ENCODE data around the gene REX1BD. TPM values are rescaled to one million over a fixed set of nuclear protein-coding genes. Genes with fewer than 3 reads are reported as not detected.
A peak's percentile ranks its signal among the peaks of the same experiment; 100 is the strongest.
"Not testable (repeated sequence)": the region's sequence is repeated elsewhere in the genome, so short reads cannot be mapped to it uniquely, and the experiment has no call there.

REX1BD gene
- total RNA-seq, 1 donor from 2014 or later: 41.3 TPM

- ATAC-seq: no peak
Observed at GRCh38 chr19:18577365-18577914, 11.2 kb upstream of the REX1BD start.

DNA sequence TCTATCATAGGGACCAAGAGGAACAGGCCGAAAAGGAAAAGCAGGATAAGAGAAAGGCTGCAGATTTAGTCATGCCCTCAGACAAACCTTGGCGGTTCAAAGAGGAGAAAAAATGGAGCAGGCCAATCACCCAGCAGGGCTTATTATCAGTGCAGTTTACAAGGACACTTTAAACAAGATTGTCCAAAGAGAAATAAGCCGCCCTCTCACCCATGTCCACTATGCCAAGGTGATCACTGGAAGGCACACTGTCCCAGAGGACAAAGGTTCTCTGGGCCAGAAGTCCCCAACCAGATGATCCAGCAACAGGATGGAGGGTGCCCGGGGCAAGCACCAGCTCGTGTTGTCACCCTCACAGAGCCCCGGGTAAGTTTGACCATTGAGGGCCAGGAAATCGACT, 8.3 kb upstream of the REX1BD start:
- ATAC-seq: no peak

DNA sequence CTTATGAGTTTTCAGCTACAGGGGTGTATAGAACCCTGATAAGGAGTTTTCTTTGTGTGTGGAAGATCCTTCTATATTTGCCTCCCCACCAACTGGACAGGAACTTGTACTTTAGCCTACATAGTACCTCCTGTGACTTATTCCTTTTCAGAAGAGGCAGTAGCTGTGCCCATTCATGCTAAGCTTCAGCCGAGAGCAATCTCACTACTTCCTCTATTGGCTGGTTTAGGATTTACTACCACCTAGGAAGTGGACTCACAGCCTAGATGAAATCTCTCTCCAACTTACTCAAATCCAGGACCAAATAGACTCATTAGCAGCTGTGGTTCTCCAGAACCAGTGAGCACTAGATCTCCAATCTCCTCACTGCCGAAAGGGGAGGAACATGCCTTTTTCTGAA, 2.3 kb upstream of the REX1BD start:
- ATAC-seq: no peak

GRCh38 chr19:18587561-18587960, 1.0 kb upstream of the REX1BD start:
- no peak for ATAC-seq

DNA sequence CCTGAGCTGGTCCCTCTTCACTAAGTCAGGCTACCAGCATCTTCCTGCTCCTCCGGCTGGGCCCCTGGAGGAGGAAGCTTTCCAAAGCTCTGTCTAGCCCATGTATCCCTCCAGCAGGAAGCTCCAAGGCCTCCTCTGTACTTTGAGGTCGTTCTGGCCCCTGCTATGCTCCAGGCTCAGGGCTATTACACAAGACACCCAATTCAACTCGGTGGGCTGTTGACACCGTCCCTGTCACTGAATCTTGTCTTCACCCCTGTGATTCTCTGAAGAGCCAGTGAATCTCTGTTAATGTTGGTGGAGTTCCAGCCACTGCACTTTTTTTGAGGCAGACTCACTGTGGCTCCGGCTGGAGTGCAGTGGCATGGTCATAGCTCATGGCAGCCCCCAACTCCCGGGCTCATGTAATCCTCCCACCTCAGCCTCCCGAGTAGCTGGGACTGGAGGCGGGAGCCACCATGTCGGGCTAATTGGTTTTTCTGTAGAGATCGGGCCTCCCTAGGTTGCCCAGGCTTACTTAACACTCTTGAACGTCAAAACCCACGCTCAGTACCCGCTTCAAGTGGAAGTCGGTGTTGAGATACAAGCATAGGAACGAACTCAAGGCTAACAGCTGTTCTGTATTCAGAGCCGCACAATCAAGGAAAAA, 512 bp upstream of the REX1BD start:
- no peak for ATAC-seq

DNA sequence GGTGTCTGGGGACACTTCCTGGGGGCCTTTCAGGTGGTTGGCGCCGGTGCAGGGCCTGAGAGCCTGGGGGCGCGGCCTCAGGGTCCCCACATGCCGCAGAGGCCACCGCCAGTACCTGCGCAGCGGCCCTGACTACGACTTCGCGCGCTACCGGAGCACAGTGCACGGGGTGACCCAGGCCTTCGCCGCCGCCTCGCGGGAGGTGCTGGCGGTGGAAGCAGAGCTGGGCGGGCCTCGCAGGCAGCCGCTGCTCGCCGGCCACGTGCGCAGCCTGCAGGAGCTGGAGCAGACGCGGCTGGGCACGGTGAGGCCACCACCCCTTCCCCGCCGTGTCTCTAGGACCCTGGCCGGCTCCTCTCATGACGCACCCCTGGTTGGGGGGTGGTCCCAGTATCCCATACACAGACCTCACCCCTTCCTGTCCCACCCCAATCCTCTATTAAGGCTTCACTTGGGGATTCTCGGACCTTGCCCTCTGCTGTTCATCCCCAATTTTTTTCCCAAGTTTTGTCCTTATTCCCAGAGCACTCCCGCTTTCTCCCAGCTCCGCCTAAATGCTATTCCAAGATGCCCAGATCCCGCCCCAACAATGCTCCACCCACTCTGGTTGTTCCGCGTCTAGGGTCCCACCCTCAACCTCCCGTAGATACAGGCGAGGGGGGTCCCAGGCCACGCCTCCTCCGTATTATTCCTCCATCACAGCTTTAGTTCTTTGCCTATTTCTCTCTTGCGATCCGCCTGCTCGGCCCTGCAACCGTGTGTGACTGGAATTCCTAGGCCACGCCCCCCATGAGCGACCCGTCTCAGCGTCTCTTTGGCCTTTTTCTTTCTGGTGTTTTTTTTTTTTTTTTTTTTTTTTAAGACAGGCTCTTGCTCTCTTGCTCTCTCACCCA, 1.0 kb downstream of the REX1BD start:
- peak; percentile 76 for ATAC-seq

DNA sequence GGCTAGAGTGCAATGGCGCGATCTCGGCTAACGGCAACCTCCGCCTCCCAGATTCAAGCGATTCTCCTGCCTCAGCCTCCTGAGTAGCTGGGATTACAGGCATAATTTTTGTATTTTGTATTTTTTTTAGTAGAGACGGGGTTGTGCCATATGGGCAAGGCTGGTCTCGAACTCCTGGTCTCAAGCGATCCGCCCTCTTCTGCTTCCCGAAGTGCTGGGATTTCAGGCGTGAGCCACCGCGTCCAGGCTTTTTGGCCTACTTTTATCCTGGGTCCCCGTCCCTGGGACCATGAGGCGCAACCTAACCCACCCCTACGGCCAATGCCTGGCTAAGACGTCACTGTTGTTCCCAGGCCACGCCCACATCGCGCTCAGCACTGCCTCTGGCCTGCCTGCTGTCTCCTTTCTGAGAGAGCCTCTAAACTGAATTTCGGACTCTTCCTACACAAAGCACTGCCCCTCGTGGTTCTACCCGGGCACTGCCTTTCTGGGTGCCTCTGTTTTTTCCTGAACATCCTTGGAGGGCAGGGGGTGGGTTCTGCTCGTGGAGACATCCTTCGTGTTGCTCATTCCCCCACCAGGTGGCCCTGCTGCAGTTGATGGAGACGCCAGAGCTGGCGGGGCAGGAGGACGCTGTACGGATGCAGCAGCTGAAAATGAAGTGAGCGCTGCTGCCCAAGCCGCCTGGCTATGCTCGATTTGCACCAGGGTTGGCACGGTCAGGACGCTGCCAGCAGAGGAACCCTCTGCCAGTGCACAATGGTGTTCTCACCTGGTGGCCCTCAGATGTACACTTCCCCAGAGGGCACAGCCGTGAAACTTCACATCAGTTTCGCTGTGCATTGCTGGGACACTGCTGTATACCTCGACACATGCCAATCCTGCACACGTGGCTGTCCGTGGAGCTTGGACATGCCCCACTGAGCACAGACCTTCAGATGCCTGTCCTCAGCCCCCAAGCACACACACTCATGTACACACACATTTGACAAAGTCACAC, 2.0 kb downstream of the REX1BD start:
- ATAC-seq: no peak

GRCh38 chr19:18591735-18592385, 3.3 kb downstream of the REX1BD start:
- no peak for ATAC-seq

GRCh38 chr19:18592732-18593131, 4.1 kb downstream of the REX1BD start:
- not testable (repeated sequence) for ATAC-seq

DNA sequence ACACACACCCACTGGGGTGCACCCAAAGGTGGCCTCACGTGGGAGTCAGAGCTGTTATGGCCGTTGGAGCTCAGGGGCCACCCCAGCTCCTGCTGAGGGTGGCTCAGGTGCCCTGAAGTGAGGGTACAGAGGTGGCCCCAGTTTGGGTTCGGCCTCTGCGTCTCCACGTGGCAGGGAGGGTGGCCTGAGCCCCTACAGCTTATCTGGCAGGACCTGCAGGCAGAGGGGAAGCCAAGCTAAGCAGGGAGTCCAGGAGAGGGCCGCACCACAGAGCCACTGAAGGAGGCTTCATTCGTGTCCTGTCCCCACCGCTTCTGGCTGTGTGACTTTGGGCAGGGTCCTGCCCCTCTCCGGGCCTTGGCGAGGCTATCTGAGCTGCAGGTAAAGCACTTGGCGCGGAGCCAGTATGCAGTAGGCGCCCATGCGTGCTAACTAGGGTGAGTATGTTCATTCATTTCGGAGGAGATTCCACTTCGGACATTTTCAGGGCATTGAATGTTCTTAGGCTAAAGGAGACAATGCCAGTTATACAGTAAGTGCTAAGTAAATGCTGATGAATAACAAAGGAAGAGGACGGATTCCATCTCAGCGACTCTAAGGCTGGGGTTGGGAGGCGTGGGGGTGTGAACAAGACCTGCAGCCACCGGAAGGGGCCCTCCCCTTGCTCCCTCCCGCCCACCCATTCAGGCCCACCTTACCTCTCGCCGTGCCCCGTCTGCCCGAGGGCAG, 4.9 kb downstream of the REX1BD start:
- no peak for ATAC-seq

DNA sequence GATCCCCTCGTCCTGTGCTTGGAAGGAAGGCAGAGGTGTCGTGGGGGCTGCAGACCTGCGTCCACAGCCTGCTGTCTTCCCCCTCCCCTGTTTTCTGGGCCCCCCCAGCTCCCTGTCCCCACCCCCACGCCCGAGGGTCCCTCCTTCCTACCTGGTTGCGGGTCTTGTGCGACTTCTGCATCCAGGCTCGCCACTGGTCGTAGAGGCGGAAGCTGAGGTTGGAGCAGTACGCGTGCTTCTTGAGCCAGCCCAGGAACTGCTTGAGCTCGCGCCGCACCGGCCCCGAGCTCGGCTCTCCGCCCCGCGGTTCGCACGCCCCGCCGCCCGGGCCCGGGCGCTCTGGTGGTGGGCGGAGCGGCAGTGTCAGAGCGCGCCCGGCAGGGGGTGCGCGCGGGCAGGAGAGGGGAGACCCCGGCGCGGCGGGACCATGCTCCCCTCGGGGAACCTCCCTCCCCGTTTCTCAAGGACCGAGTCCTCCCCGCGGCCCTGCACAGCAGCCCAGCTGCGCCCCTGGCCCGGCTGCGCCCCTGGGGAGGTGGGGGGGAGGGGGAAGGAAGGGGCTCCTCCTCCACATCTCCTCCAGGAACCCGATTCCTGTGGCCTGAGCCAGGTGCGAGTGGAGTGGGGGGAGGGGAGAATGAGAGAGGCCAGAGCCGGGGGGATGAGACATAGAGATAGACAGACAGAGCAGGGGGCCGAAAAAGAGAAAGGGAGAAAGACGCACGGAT, 5.7 kb downstream of the REX1BD start:
- ATAC-seq: peak; percentile 69

- no peak for ATAC-seq
Observed at GRCh38 chr19:18594824-18595373, 6.3 kb downstream of the REX1BD start.

- no peak for ATAC-seq
Observed at GRCh38 chr19:18595475-18595874, 6.9 kb downstream of the REX1BD start.

DNA sequence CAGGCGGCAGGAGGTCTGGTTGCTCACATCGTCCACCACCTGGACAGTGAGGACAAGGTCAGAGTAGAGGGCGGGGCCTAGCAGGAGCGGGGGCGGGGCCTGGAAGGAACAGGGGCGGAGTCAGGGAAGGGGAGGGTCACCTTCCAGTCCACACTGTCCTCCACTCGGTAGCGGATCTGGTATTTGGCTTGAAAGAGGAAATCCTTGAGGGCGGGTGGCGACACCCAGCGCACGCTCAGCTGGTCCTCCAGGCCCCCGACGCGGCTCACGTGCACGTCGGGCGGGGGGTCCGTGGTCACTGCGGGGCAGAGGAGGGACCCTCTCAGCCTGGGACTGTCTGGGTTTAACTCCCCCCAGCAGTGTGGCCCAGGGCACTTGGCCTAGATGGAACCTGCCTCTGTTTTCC, 8.2 kb downstream of the REX1BD start:
- ATAC-seq: no peak

- no peak for ATAC-seq
Observed at GRCh38 chr19:18597809-18598660, 9.4 kb downstream of the REX1BD start.

DNA sequence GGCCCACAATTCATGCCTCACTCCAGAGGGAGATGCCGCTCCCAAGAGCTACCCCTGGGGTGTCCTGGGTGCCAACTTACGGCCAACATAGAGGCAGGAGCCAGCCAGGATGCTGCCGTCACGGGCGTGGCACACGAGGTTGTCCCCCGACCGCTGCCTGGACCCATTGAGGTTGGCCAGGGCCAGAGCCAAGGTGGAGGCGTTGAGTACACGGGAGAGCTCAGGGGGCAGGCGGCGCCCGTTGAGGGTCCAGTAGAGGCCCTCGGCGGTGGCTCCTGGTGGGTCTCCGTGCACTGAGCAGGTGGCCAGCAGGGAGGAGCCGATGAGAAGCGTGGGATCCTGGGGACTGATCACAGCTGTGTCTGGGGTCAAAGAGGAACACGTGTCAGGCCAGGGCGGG, 10.9 kb downstream of the REX1BD start:
- ATAC-seq: no peak

DNA sequence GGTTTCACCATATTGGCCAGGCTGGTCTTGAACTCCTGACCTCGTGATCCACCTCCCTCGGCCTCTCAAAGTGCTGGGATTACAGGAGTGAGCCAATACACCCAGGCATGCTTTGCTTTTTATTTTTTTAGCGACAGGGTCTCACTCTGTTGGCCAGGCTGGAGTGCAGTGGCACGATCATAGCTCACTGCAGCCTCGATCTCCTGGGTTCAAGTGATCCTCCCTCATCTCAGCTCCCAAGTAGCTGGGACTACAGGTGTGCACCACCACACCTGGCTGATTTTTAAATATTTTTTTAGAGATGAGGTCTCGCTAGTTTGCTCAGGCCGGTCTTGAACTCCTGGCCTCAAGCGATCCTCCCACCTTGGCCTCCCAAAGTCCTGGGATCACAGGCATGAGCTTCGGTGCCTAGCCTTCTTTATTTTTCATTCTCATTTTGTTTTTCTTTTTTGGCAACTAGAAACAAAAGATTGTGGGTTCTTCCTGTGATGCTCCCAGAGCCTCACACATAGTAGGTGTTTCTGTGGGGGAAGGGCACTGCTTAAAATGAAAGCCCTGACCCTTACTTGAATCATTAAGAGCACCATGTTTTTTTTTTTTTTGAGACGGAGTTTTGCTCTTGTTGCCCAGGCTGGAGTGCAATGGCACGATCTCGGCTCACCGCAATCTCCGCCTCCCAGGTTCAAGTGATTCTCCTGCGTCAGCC, 12.2 kb downstream of the REX1BD start:
- not testable (repeated sequence) for ATAC-seq

DNA sequence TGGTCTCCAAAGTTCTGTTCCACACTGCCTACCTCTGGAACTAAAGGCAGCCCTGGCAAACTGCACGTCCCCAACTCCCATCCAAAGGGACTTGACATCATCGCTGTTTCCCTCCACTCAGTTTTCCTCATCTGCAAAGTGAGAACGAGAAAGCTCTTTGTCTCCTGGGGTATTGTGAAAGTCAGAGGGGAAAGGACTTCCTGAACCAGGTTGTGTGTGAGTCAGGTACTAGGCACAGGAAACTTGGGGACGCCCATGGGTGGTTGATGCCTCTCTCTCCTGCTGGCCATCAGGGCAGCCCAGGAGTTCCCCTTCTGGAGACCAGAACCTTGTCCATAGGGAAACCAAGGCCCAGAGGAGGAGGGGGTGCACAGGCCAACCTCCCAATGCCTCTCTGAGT, 13.3 kb downstream of the REX1BD start:
- no peak for ATAC-seq

All from esophagus mucosa (tissue), 1 donor.